IMR-90 (cell line): ENCODE measurements around the gene FAM78B. TPM values are rescaled to one million over a fixed set of nuclear protein-coding genes. Genes with fewer than 3 reads are reported as not detected.

Experiments
- ATAC-seq: fragments of 200-7000 bp; cut with Tn5 transposase; 2 replicates; pipeline ENCODE4 v1.9.1; 2020; ENCODE audit warnings: low read depth, mild to moderate bottlenecking, moderate library complexity
- BruUV-seq: library from RNA; stranded (reverse); fragments of 400-500 nt; replicated peaks from 2 replicates; lab custom pipeline; 2021; lab: Mats Ljungman, UMichigan
- CTCF ChIA-PET: fragments of 300-600 bp; formaldehyde crosslinking; extraction: SDS; loops from one replicate; lab custom pipeline; 2021; ENCODE audit warnings: antibody characterized with exemption; lab: Yijun Ruan, JAX
- POLR2A ChIA-PET: fragments of 300-600 bp; sonication (Branson Sonifier 250); formaldehyde crosslinking; loops from one replicate; lab custom pipeline; 2022; ENCODE audit warnings: antibody characterized with exemption; ENCODE audit not compliant: unreplicated experiment; lab: Charles Lee
- DNase-seq: peaks from one replicate; pipeline ENCODE4 v3.0.0; 2013
- H2AFZ ChIP-seq: replicated peaks from 2 replicates; pipeline ENCODE3; 2013; ENCODE audit warnings: low read length, mild to moderate bottlenecking; ENCODE audit not compliant: poor library complexity
- H2AK5ac ChIP-seq: 2 replicates; pipeline ENCODE4 v1.6.1; 2013; ENCODE audit warnings: low read depth, low read length, inconsistent platforms
- H2AK9ac ChIP-seq: replicated peaks from 2 replicates; pipeline ENCODE3; 2013; ENCODE audit warnings: mild to moderate bottlenecking, low read depth, low read length, moderate library complexity; ENCODE audit not compliant: poor library complexity
- H2BK120ac ChIP-seq: 2 replicates; pipeline ENCODE4 v1.6.1; 2013; ENCODE audit warnings: low read depth, low read length, inconsistent platforms
- H2BK15ac ChIP-seq: 3 replicates; pipeline ENCODE4 v1.6.1; 2013; ENCODE audit warnings: low read depth, low read length, inconsistent platforms
- H2BK20ac ChIP-seq: 2 replicates; pipeline ENCODE4 v1.6.1; 2013; ENCODE audit warnings: low read depth, mild to moderate bottlenecking, inconsistent platforms, low read length, moderate library complexity
- H2BK5ac ChIP-seq: 2 replicates; pipeline ENCODE4 v1.6.1; 2013; ENCODE audit warnings: mild to moderate bottlenecking, low read depth, low read length, inconsistent platforms; ENCODE audit not compliant: poor library complexity, severe bottlenecking
- H3K14ac ChIP-seq: replicated peaks from 2 replicates; pipeline ENCODE4 v1.6.1; 2013; ENCODE audit warnings: low read depth, low read length, inconsistent platforms
- H3K18ac ChIP-seq: 2 replicates; pipeline ENCODE4 v1.6.1; 2013; ENCODE audit warnings: low read depth, low read length, control low read depth
- H3K23ac ChIP-seq: 2 replicates; pipeline ENCODE4 v1.6.1; 2013; ENCODE audit warnings: low read depth, low read length, inconsistent platforms
- H3K27ac ChIP-seq: 2 replicates; pipeline ENCODE4 v1.5.1; 2013; ENCODE audit warnings: mild to moderate bottlenecking, control low read depth, low read length; ENCODE audit not compliant: insufficient read depth
- H3K27me3 ChIP-seq: 2 replicates; pipeline ENCODE4 v1.6.1; 2013; ENCODE audit warnings: low read length; ENCODE audit not compliant: control insufficient read depth, insufficient read depth
- H3K36me3 ChIP-seq: 2 replicates; pipeline ENCODE4 v1.6.1; 2013; ENCODE audit warnings: low read length, mixed read lengths; ENCODE audit not compliant: control insufficient read depth, insufficient read depth
- H3K4ac ChIP-seq: 2 replicates; pipeline ENCODE4 v1.6.1; 2013; ENCODE audit warnings: low read depth, low read length, inconsistent platforms
- H3K4me1 ChIP-seq: 2 replicates; pipeline ENCODE4 v1.6.1; 2013; ENCODE audit warnings: low read length, mixed read lengths; ENCODE audit not compliant: control insufficient read depth, insufficient read depth
- H3K4me2 ChIP-seq: 2 replicates; pipeline ENCODE4 v1.6.1; 2013; ENCODE audit warnings: low read depth, mild to moderate bottlenecking, control low read depth, low read length, moderate library complexity
- H3K4me3 ChIP-seq: 2 replicates; pipeline ENCODE4 v1.5.1; 2013; ENCODE audit warnings: low read depth, mild to moderate bottlenecking, control low read depth, low read length, moderate library complexity; ENCODE audit not compliant: insufficient read depth
- H3K56ac ChIP-seq: 2 replicates; pipeline ENCODE4 v1.6.1; 2013; ENCODE audit warnings: low read length, inconsistent platforms; ENCODE audit not compliant: insufficient read depth; ENCODE audit errors: extremely low read depth
- H3K79me1 ChIP-seq, 2 experiments: 2 replicates each; pipeline ENCODE4 v1.6.1; 2013; ENCODE audit warnings: low read length in 2 of 2, inconsistent platforms in 1 of 2, low read depth in 1 of 2
- H3K9ac ChIP-seq: 2 replicates; pipeline ENCODE4 v1.6.1; 2013; ENCODE audit warnings: low read depth, low read length, control low read depth
- H3K9me1 ChIP-seq: 2 replicates; pipeline ENCODE4 v1.6.1; 2013; ENCODE audit warnings: low read length, inconsistent platforms; ENCODE audit not compliant: insufficient read depth
- H3K9me3 ChIP-seq: 2 replicates; pipeline ENCODE4 v1.6.1; 2013; ENCODE audit warnings: low read length; ENCODE audit not compliant: control insufficient read depth, insufficient read depth
- H4K20me1 ChIP-seq: 2 replicates; pipeline ENCODE4 v1.6.1; 2013; ENCODE audit warnings: low read length, inconsistent platforms; ENCODE audit not compliant: insufficient read depth
- H4K5ac ChIP-seq: 2 replicates; pipeline ENCODE4 v1.6.1; 2013; ENCODE audit warnings: mild to moderate bottlenecking, low read depth, low read length, control low read depth
- H4K8ac ChIP-seq, 2 experiments: 2 replicates each; pipeline ENCODE4 v1.6.1; 2013; ENCODE audit warnings: low read depth in 2 of 2, low read length in 2 of 2, control low read depth in 1 of 2, inconsistent platforms in 1 of 2
- H4K91ac ChIP-seq: 2 replicates; pipeline ENCODE4 v1.6.1; 2013; ENCODE audit warnings: low read depth, low read length, inconsistent platforms; ENCODE audit not compliant: insufficient read depth
- CHD1 ChIP-seq: IDR thresholded peaks from 2 replicates; pipeline ENCODE4 v1.6.1; 2012; ENCODE audit warnings: low read depth, low read length, improper control_type of control experiment
- FOS ChIP-seq: fragments of 150-350 bp; IDR thresholded peaks from 2 replicates; pipeline ENCODE4 v1.6.1; 2016; ENCODE audit warnings: low read depth, low read length
- NFE2L2 ChIP-seq: fragments of 150-350 bp; IDR thresholded peaks from 2 replicates; pipeline ENCODE4 v1.6.1; 2016; ENCODE audit warnings: low read depth, mild to moderate bottlenecking, low read length
- POLR2A ChIP-seq: IDR thresholded peaks from 2 replicates; pipeline ENCODE4 v1.6.1; 2012; ENCODE audit warnings: mild to moderate bottlenecking, low read depth, low read length
- WGBS, 2 experiments: methylation state at CpG; one replicate each; pipeline versions ENCODE4 v1.1.5 to v1.1.7; 2013; ENCODE audit warnings: missing lambda C conversion rate in 2 of 2; ENCODE audit not compliant: insufficient read length in 1 of 2; ENCODE audit errors: extremely low coverage in 2 of 2; 5-methylcytosine and 5-hydroxymethylcytosine counted together
- dilution Hi-C: fragments of 300-500 bp; cut with HindIII; formaldehyde crosslinking; loops from one replicate; pipeline ENCODE4 v1.14.3; 2018; ENCODE audit warnings: low sequenced_read_pairs; ENCODE audit not compliant: unreplicated experiment
- in situ Hi-C: fragments of 300-500 bp; cut with MboI; formaldehyde crosslinking; loops from 3 replicates; pipeline ENCODE4 v1.14.3; 2019; ENCODE audit warnings: low sequenced_read_pairs, inconsistent platforms, mixed read lengths
- intact Hi-C: fragments of 100-400 bp; cut with micrococcal nuclease; formaldehyde crosslinking; loops from 2 replicates; pipeline ENCODE4 v1.10.0; 2022
- polyA plus RNA-seq, 3 experiments: library from polyadenylated mRNA; depleted of rRNA; stranded (reverse); fragments of >200 nt; gene quantifications; 2 replicates each; pipeline ENCODE4 v1.2.3, GENCODE V29; 2012; ENCODE audit warnings: low replicate concordance in 1 of 3
- total RNA-seq: library from RNA; depleted of rRNA; stranded (reverse); fragments of >200 nt; gene quantifications from 2 replicates; pipeline ENCODE4 v1.2.3, GENCODE V29; 2012

FAM78B gene
- total and polyA plus RNA-seq, 2 of the 4 experiments (the other 2 are of a cell fraction), result under 0.01 to 0.12 TPM

DNA sequence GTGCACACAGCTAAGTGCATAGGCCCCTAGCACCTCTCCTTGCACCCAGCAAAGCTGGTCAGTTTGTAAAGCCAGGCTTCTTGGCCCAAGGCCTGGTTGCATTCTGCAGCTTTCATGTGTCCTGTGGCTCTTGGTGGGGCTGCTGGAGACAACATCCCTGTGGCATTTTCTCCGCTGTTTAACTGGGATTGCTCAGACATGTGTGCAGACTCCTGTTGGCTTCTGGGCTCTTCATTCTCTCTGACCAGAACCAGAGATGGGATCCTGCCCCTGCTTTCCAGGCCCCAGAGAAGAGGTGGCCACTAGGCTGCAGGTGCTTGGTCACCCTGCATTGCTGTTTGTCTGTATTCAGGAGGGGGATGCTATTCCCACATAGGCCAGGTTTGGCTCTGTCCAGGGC, 50.8 kb downstream of the FAM78B start:
- Histone ChIP-seq H3K4me3 (no peak overlapping the region), H2AK5ac (no peak overlapping the region), H3K9me3 (peaks cover 4% of the 10 kb centered on the region), H3K36me3 (no peaks in the 10 kb centered on the region), H3K27ac (no peak overlapping the region), H4K91ac (no peak overlapping the region), H2AK9ac (no peak overlapping the region), H3K9ac (no peak overlapping the region), H3K14ac (no peak overlapping the region), H3K4ac (no peak overlapping the region), H4K8ac (no peak overlapping the region), H3K56ac (no peak overlapping the region), H3K27me3 (no peaks in the 10 kb centered on the region), H3K23ac (no peak overlapping the region), H2BK120ac (no peak overlapping the region), H2BK5ac (no peak overlapping the region), H3K4me1 (no peaks in the 10 kb centered on the region), H2BK20ac (no peak overlapping the region), H2BK15ac (no peak overlapping the region), H3K79me1 (no peaks in the 10 kb centered on the region), H3K4me2 (no peak overlapping the region), H3K9me1 (no peaks in the 10 kb centered on the region), H3K18ac (no peak overlapping the region), H4K20me1 (no peaks in the 10 kb centered on the region), H4K5ac (no peak overlapping the region), H2AFZ (no peak overlapping the region)
- ChIA-PET POLR2A (no interaction called here), CTCF (no interaction called here)
- dilution Hi-C loops (no loop called here), in situ Hi-C loops (no loop called here), intact Hi-C loops (no loop called here)
- ATAC-seq (no peak), DNase-seq (no peak)
- no CpG with 5 or more reads among the region's 1 CpG for WGBS, 2 experiments
- no TSS peak for BruUV-seq
- TF ChIP-seq POLR2A (no peak), FOS (no peak), CHD1 (no peak), NFE2L2 (no peak)
